ENCODE data around the gene DAG1.

DNA sequence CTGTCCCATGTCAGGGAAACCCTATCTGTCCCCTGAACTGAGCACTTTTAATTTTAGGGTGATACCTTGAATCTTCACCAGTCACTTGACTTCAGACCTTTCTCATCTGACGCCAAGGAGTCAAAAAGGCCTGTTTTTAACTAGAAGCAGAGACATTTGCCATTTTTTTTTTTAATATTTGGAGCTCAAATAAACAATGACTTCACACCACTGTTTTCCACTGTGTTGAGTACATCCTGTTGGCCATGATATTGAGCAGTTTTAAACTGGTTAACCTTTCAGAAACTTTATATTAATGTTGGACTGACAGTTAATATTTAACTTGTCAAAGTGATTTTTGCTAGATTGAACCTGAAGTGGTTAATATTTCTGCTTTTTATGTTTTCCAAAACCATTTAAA is 28.2 kb downstream of the DAG1 start:
- TF ChIP-seq SNAI2 (CRISPR knock-in tag; IDR thresholded peaks at IDR 0.05) (no peak), CREB5 (CRISPR knock-in tag; IDR thresholded peaks at IDR 0.05; ENCODE audit: low read depth) (no peak), ZNF8 (CRISPR knock-in tag; IDR thresholded peaks at IDR 0.05) (no peak), CSDC2 (CRISPR knock-in tag; IDR thresholded peaks at IDR 0.05) (no peak)
